Retina (tissue), 1 donor: Measurements from ENCODE around the gene GNG3.
A peak's percentile ranks its signal among the peaks of the same experiment; 100 is the strongest.
"Not testable (repeated sequence)": the region's sequence is repeated elsewhere in the genome, so short reads cannot be mapped to it uniquely, and the experiment has no call there.

Experiments used
- DNase-seq: peaks from one replicate; pipeline ENCODE4 v3.0.0-alpha.2; 2016

Gene GNG3

DNA sequence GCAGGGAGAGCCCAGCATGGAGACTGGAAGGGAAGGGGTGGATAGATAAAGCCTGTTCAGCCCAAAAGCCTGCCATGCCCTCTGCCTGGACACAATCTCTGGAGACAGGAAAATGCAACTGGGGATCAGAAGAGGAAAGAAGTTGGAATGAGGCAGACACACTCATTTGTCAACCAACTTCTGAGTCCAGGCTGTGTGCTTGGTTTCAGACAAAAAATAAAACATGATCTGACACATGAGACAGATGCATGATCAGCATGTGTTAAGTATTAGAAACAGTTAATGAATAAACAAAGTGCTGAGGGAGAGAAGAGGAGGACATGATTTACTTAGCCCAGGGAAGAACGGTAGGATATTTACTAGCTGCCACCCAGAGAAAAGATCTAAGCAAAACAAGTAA lies 19.0 kb upstream of the GNG3 start:
- DNase-seq = no peak

- no peak for DNase-seq
Observed at GRCh38 chr11:62689421-62690183, 17.9 kb upstream of the GNG3 start, which contains the start of gene LRRN4CL. Gene LRRN4CL (minus strand): TSS chr11:62689530. CDS start chr11:62688508, 1,022 bp downstream.

DNA sequence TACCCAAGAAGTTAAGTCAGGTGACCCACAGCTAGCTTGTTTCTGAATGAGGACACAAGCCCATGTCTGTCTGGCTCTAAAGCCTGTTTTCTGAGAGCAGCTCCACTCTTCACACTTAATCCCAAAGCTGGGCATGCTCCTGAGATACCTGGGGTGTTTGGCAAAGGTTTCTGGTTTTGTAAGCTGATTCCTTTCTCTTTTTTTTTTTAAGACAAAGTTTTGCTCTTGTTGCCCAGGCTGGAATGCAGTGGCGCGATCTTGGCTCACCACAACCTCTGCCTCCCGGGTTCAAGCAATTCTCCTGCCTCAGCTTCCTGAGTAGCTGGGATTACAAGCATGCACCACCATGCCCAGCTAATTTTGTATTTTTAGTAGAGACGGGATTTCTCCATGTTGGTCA lies 13.9 kb upstream of the GNG3 start:
- not testable (repeated sequence) for DNase-seq

- peak; percentile 74 for DNase-seq
Observed at GRCh38 chr11:62694455-62695167, 12.9 kb upstream of the GNG3 start.

- no peak for DNase-seq
Observed at GRCh38 chr11:62702246-62702645, 5.2 kb upstream of the GNG3 start.

GRCh38 chr11:62703921-62704320 lies 3.6 kb upstream of the GNG3 start:
- DNase-seq = not testable (repeated sequence)

DNA sequence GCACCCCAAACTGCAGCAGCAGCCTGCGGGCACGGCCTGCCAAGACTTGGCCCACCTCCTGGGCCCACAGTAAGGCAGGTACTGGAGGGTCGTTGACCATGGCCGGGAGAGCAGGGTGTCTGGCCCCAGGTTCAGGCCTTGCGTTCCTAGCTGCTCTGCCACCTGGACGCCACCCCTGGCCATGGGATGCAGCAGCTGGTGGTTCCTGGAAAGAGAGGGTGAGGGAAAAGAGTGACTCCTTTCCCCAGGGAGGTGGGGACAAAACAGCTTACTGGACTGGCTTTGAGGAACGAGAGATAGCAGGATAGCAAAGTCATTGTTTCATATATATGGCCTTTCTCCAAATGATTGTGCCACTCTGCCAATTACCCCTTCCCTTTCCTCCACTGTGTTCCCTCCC lies 2.1 kb upstream of the GNG3 start:
- no peak for DNase-seq

GRCh38 chr11:62705880-62706849 lies 1.3 kb upstream of the GNG3 start:
- DNase-seq = peak; percentile 96

GRCh38 chr11:62706850-62707247 lies 627 bp upstream of the GNG3 start:
- DNase-seq = no peak

GRCh38 chr11:62708392-62708791 lies 916 bp downstream of the GNG3 start:
- no peak for DNase-seq

DNA sequence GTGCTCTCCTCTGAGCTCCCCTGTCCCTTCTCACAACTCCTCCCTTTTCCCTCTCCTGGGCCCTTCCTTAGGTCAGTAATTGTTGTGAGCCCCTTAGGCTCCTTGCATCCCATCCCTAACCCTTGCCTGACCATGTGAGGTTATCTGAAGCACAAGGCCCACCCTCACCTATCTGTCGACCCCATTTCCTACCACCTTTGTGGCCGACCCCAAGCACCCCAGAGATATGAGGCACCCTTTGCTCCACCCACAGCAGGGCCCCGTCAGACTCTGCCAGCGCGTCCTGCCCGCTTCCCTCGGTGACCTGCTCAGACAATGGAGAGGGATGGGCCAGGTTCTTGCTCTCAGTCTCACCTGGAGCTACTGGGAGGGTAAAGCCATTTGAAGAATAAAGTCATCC lies 1.3 kb downstream of the GNG3 start:
- DNase-seq = peak; percentile 21

GRCh38 chr11:62709247-62710000 lies 1.9 kb downstream of the GNG3 start:
- DNase-seq = peak; percentile 95

DNA sequence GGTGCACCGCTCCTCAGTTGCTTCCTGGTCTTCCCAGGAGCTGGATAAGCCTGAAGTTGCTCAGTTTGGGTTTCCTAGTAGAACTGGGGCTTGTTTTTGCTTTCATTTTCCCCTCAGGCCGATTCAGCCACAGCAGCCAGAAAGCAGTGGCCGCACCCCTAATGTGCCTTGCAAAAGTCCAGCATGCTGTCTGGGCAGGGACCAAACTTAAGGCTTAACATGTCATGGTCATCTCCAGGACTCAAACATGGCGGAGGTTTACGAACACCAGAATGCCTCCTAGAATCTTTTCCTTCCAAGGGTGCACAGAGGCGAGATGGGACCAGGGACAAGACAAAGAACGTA lies 2.5 kb downstream of the GNG3 start:
- no peak for DNase-seq

DNA sequence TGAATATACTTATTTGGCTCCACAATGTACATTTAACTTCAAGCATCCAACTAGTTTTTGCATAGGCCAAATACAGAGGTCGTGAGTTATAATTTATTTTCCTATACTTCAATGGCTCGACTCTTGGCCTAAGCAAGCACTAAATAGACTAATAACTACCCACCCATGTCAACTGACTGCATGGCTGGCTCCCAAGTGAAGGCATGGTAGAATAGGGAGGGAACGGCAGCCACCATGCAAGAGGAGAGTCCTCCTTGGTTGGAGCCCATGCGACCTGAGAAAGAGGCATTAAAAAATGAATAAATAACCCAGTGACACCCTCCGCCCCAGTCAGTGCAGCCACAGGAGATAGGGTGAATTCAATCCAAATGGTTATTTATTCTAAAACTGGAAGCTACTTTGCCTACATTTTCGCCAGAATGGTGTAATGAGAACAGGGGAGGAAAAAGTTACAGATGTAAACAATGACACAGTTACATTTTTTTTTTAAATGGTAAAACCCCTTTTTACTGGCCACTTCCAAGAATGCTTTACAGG lies 4.9 kb downstream of the GNG3 start:
- no peak for DNase-seq

DNA sequence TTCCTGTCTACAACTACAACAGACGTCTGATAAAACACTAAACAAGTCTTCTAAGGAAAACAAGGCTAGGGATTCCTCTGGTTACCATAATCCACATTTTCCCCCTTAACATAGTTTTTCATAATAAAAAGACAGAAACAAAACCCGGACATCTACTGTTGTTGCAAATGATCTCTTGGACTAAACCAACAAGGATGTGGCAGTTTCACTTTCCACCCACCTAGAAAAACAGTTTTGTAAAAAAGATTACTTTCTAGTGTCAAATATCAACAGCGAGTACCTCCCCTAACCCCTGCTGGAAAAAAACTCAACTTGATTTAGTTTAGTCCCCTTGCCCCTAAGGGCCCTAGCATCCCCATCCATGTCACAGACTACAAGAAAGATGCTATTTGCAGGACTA lies 5.4 kb downstream of the GNG3 start:
- no peak for DNase-seq

GRCh38 chr11:62713343-62713742 lies 5.9 kb downstream of the GNG3 start:
- no peak for DNase-seq

- DNase-seq = no peak
Observed at GRCh38 chr11:62715150-62716130, 8.0 kb downstream of the GNG3 start.

DNA sequence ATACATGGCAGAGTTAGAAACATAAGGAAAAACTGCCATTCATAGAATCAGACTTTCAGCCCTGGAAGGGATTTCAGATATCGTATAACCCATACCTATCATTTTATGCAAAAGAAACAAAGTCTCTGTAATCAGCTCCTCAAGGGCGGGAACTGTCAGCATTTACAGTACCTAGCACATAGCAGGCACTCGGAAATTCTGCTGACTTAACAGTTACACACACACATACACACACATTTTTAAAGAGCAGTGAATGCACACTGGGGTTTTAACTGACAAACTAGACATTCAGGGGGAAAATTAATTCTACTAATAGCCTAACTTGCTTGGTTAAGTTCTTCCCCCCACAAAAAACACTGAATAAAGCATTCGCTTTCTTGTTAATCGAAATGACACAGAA lies 8.7 kb downstream of the GNG3 start:
- no peak for DNase-seq

DNA sequence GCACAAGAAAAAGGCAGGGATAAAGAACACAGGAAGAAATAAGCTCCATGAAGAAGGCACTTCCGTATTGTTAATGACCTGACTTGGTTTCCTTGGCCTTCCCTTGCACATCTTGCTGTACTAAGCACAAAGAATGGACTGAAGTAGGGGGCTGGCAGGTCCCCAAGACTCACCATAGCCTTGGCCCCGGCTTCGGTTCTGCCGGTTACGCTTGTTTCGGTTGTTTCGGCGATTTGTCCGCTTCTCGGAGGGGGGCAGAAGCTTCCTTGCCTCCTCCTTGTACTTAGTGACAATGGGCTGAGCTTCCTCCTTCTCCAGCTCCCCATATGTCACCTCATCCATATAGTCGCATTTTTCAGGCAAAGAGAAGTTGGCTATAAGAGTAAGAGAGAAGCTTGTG lies 9.3 kb downstream of the GNG3 start:
- DNase-seq = no peak

GRCh38 chr11:62719302-62719978 lies 12.0 kb downstream of the GNG3 start:
- no peak for DNase-seq
